Adrenal gland (tissue), 12 donors: ENCODE data around the gene MTHFD1. TPM values are rescaled to one million over a fixed set of nuclear protein-coding genes. Genes with fewer than 3 reads are reported as not detected.
"Not testable (repeated sequence)": the region's sequence is repeated elsewhere in the genome, so short reads cannot be mapped to it uniquely, and the experiment has no call there.

Experiments used
- DNase-seq, 7 donors: peaks; one replicate each; pipeline ENCODE4 v3.0.0-alpha.2; 2019 to 2020
- H3K27ac ChIP-seq, 5 donors: fragments of 200-600 bp; sonication (generic) in 4 of 5; 1 replicate in 3 of 5; 2 replicates in 2 of 5; pipeline versions ENCODE4 v1.5.1 to v1.8.0; 2016 to 2020; ENCODE audit warnings: mild to moderate bottlenecking in 1 of 5
- H3K27me3 ChIP-seq: fragments of 200-600 bp; 2 replicates; pipeline ENCODE4 v1.8.0; 2021
- H3K36me3 ChIP-seq, 2 donors: fragments of 200-600 bp; replicated peaks in 1 of 2; 1 replicate in 1 of 2; 2 replicates in 1 of 2; pipeline versions ENCODE4 v1.5.1 to v1.8.0; 2018 to 2022
- H3K4me1 ChIP-seq, 2 donors: fragments of 200-600 bp; replicated peaks in 1 of 2; 1 replicate in 1 of 2; 2 replicates in 1 of 2; pipeline versions ENCODE4 v1.5.1 to v1.8.0; 2018 to 2021
- H3K4me3 ChIP-seq, 4 donors: fragments of 200-600 bp; sonication (generic) in 3 of 4; one replicate each; pipeline ENCODE4 v1.5.1; 2016 to 2018
- H3K9me3 ChIP-seq, 3 donors: fragments of 200-600 bp; sonication (generic) in 1 of 3; replicated peaks in 1 of 3; 1 replicate in 2 of 3; 2 replicates in 1 of 3; pipeline versions ENCODE4 v1.5.1 to v1.8.0; 2016 to 2021
- POLR2A ChIP-seq, 2 donors: fragments of 450-650 bp; IDR thresholded peaks; one replicate each; pipeline ENCODE4 v1.6.1; 2017; ENCODE audit warnings: antibody characterized with exemption in 2 of 2, mild to moderate bottlenecking in 2 of 2, moderate library complexity in 1 of 2
- WGBS, 4 donors: extraction: QIAGEN DNeasy Blood & Tissue Kit in 2 of 4; methylation state at CpG; one replicate each; pipeline versions ENCODE4 v1.1.5 to v1.1.7; 2013 to 2017; 5-methylcytosine and 5-hydroxymethylcytosine counted together
- intact Hi-C, 2 donors: fragments of 100-400 bp; cut with DNase I; formaldehyde crosslinking; loops; one replicate each; pipeline versions ENCODE4 v1.14.1 to v1.15.0; 2022 to 2023
- polyA plus RNA-seq, 3 donors: library from polyadenylated mRNA; stranded (reverse); fragments of 200-250 nt in 2 of 3; fragments of 350-450 nt in 1 of 3; fragmentation: Illumina TruSeq in 1 of 3; extraction: RNeasy Lipid Tissue Mini Kit (QIAGEN cat#74804) in 1 of 3; gene quantifications; one replicate each; pipeline ENCODE4 v1.2.3, GENCODE V29; 2013 to 2014
- total RNA-seq, 9 donors: library from RNA; depleted of rRNA in 4 of 9; stranded (reverse); fragments of >200 nt in 4 of 9; fragments of 120-200 nt in 1 of 9; fragmentation: NEBNext Ultra II Directional in 1 of 9; extraction: Animal tissue kit (Norgen Biotek cat#: 25700) in 1 of 9; gene quantifications; one replicate each; pipeline versions ENCODE4 v1.1.0 to v1.2.4, GENCODE V29; 2013 to 2023
- TF ChIP-seq, protein P1 (sequence below), 6 experiments: fragments of 450-650 bp in 4 of 6; fragments of 200-600 bp in 2 of 6; sonication (generic) in 1 of 6; IDR thresholded peaks; 1 replicate in 5 of 6; 2 replicates in 1 of 6; pipeline versions ENCODE4 v1.5.1 to v1.8.0; 2016 to 2021; ENCODE audit warnings: antibody characterized with exemption in 6 of 6, mild to moderate bottlenecking in 2 of 6, moderate library complexity in 1 of 6
- donor health status: healthy with polysubstance abuse.
- donor health status: Bipolar disorder and iron deficiency.
- donor health status: DM: yes; HTN: yes; CAD: no.
- donor health status: DM: no; HTN: no; CAD: no.
- donor health status: DM: no; HTN: no; CAD: no.
- donor health status: DM: yes; HTN: yes; CAD: no.

Gene MTHFD1
- total and polyA plus RNA-seq, 12 donors = 14.9 to 66.4 (median 38.0) TPM

DNA sequence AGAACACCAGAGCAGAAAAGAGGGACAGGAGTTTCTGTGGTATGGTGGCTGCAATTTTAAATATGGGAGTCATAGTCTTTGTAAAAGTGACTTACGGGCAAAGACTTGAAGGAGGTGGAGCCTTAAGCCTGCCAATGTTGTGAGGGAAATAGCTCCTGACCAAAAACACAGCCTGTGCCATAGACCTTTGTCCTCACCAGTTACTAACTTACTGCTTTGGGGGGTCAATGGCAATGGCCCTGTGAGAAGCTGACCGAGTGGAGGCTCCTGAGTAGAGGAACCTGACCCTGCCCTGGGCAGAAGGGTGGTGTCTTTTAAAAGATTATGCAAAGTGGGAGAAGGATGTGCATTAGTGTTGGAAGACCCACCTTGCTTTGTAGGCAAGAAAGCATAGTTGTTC is 3.8 kb downstream of the MTHFD1 start:
- DNase-seq = no peak
- Histone ChIP-seq H3K27me3 (no peaks in the 10 kb centered on the region), H3K9me3 (no peaks in the 10 kb centered on the region), H3K4me1 (peaks cover 10 to 17% of the 10 kb centered on the region in 2 donors), H3K27ac (no peak overlapping the region), H3K36me3 (no peaks in the 10 kb centered on the region), H3K4me3 (no peak overlapping the region)
- intact Hi-C loops = no loop called here
- WGBS, 4 donors = 90 to 96% (median 91%) methylated on average over 2 of the region's 2 CpGs
- no peak for TF ChIP-seq POLR2A (IDR thresholded peaks at IDR 0.05)
- TF ChIP-seq, protein P1, sequence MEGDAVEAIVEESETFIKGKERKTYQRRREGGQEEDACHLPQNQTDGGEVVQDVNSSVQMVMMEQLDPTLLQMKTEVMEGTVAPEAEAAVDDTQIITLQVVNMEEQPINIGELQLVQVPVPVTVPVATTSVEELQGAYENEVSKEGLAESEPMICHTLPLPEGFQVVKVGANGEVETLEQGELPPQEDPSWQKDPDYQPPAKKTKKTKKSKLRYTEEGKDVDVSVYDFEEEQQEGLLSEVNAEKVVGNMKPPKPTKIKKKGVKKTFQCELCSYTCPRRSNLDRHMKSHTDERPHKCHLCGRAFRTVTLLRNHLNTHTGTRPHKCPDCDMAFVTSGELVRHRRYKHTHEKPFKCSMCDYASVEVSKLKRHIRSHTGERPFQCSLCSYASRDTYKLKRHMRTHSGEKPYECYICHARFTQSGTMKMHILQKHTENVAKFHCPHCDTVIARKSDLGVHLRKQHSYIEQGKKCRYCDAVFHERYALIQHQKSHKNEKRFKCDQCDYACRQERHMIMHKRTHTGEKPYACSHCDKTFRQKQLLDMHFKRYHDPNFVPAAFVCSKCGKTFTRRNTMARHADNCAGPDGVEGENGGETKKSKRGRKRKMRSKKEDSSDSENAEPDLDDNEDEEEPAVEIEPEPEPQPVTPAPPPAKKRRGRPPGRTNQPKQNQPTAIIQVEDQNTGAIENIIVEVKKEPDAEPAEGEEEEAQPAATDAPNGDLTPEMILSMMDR (IDR thresholded peaks at IDR 0.05) = no peak

DNA sequence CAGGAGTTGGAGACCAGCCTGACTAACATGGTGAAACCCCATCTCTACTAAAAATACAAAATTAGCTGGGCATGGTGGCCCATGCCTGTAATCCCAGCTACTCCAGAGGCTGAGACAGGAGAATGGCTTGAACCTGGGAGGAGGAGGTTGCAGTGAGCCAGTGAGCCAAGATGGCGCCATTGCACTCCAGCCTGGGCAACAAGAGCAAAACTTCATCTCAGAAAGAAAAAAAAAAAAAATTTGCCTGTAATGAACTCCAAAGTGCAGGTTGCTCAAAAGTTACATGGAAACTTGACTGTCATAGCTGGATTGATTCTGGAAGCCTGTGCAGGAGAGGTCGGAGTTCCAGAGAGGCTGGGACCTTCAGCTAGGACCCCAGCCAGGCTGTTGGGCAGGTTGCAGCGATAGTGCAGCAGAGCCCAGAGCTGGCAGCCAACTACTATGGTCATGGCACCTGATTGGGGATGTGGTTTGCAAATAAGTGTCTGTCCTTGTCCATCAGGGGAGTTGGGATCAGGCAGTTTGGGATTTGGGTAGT is 5.1 kb downstream of the MTHFD1 start:
- H3K4me3 ChIP-seq, H3K27ac ChIP-seq, H3K36me3 ChIP-seq, H3K9me3 ChIP-seq, DNase-seq, H3K27me3 ChIP-seq, intact Hi-C loops: not testable (repeated sequence)
- WGBS, 4 donors = 95 to 100% (median 99%) methylated on average over 3 of the region's 3 CpGs
- peaks cover 6 to 14% of the 10 kb centered on the region in 2 donors for H3K4me1 ChIP-seq

DNA sequence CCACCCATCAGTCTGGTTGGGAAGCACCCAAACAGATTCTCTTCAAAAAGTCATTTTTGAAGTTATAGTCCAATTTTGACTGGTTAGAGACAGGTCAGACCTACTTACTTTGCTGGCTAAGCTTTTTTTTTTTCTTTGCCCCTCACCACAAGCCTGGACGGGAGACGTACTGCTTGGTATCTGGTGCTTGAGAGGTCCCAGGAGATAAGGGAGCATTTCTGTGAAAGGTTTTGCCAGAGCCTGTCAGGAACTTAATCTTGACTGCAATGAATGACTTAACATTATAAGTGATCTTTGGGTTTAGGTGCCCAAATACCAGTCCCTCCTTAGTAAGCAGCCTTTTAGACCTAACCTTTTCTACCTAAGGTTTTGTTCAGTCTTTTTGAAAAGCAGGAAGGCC is 6.3 kb downstream of the MTHFD1 start:
- no peak overlapping the region for H3K4me3 ChIP-seq
- no peaks in the 10 kb centered on the region for H3K36me3 ChIP-seq
- no peak overlapping the region for H3K27ac ChIP-seq
- H3K27me3 ChIP-seq = no peaks in the 10 kb centered on the region
- peaks cover 2 to 7% of the 10 kb centered on the region in 2 donors for H3K4me1 ChIP-seq
- no peaks in the 10 kb centered on the region for H3K9me3 ChIP-seq
- TF ChIP-seq POLR2A (IDR thresholded peaks at IDR 0.05) = no peak
- intact Hi-C loops = no loop called here
- no peak for DNase-seq
- WGBS, 4 donors = 88 to 100% (median 99%) methylated on average over 2 of the region's 2 CpGs

DNA sequence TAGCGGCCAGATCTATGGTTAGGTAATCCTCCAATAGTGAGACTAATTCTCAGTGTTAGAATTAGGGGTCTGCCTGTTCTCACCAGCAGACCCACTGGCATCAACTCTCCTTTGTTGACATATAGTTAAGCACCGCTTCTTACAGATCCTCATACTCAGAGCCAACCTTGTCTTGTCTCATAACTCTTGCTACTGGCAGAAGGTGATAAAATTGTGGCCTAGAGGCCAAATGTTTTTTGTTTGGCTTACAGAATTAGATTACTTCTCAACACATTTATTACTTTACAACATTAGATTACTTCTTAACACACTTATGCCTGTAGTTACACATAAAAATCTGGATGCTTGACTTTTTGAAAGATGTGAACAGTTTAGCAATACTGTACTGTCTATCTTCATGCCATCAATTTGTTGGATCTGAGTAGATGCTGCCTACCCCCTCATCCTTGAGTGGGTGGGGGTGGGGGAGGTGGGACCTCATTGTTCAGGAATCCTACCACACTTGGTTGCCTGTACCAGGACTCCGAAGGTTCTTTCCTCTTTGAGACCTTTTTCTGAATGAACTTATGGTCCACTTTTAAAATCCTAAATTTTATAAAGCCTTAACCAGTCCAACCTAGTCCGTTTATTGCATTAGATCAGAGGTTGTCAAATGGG is 7.0 kb downstream of the MTHFD1 start:
- Histone ChIP-seq H3K27me3 (no peaks in the 10 kb centered on the region), H3K9me3 (no peaks in the 10 kb centered on the region), H3K4me3 (no peak overlapping the region), H3K4me1 (peaks cover 0 to under 1% of the 10 kb centered on the region in 2 donors), H3K36me3 (no peaks in the 10 kb centered on the region), H3K27ac (no peak overlapping the region)
- TF ChIP-seq POLR2A (IDR thresholded peaks at IDR 0.05) = no peak
- TF ChIP-seq, protein P1 (IDR thresholded peaks at IDR 0.05) = no peak
- intact Hi-C loops = no loop called here
- DNase-seq = no peak
- WGBS, 4 donors = 85 to 90% (median 87%) methylated on average over 4 of the region's 4 CpGs

DNA sequence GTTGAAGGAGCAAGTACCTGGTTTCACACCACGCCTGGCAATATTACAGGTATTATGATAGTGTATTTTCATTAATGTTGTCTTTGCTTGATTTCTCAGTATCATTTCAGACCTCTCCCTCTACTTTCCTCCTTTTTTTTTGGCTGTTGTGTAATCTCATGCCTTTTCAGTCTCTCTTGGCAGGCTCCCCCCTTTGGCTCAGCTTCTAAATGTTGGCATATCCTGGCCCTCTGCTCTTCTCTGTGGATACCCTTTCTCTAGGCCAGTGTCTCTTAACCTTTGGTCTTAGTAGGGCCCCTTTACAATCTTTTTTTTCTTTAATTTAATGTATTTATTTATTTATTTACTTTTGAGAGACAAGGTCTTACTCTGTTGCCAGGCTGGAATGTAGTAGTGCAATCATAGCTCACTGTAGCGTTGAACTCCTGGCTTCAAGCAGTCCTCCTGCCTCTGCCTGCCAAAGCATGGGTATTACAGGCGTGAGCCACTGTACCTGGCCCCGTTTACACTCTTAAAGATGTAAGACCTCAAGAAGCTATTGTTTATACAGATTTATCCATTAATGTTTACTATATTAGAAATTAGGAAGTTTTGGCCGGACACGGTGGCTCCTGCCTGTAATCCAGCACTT is 12.8 kb downstream of the MTHFD1 start:
- 92 to 96% (median 94%) methylated on average over 6 of the region's 6 CpGs for WGBS, 4 donors
- intact Hi-C loops = no loop called here

More for the DNA sequence above, 12.8 kb downstream of the MTHFD1 start:
- TF ChIP-seq POLR2A (IDR thresholded peaks at IDR 0.05) = no peak
- TF ChIP-seq, protein P1 (IDR thresholded peaks at IDR 0.05) = no peak
- Histone ChIP-seq H3K27me3 (no peaks in the 10 kb centered on the region), H3K27ac (no peak overlapping the region), H3K9me3 (no peaks in the 10 kb centered on the region), H3K4me3 (no peak overlapping the region), H3K36me3 (no peaks in the 10 kb centered on the region), H3K4me1 (no peaks in the 10 kb centered on the region)
- peak in 1 of 7 donors; percentile 19 for DNase-seq
